22Rv1 (cell line): ENCODE data around the gene PTPN21.

Experiments used
- H3K27ac ChIP-seq: fragments of 450-650 bp; 2 replicates; pipeline ENCODE4 v1.5.1; 2017
- CTCF ChIP-seq: fragments of 450-650 bp; IDR thresholded peaks from 2 replicates; pipeline ENCODE4 v1.5.1; 2017; ENCODE audit warnings: mild to moderate bottlenecking
- ZFX ChIP-seq: fragments of 450-650 bp; IDR thresholded peaks from 2 replicates; pipeline ENCODE4 v1.6.1; 2017; ENCODE audit warnings: antibody characterized with exemption, borderline replicate concordance

PTPN21 gene

GRCh38 chr14:88592031-88592430 is 37.2 kb upstream of the PTPN21 start:
- H3K27ac ChIP-seq, result no peak overlapping the region
- TF ChIP-seq CTCF (no peak), ZFX (no peak)

- H3K27ac ChIP-seq, result no peak overlapping the region
- TF ChIP-seq ZFX, result no peak
- TF ChIP-seq CTCF, result no peak
Observed at GRCh38 chr14:88590173-88590572, 35.4 kb upstream of the PTPN21 start.

- no peak overlapping the region for H3K27ac ChIP-seq
- no peak for TF ChIP-seq ZFX
- no peak for TF ChIP-seq CTCF
Observed at GRCh38 chr14:88588081-88588480, 33.3 kb upstream of the PTPN21 start.

- H3K27ac ChIP-seq, result no peak overlapping the region
- TF ChIP-seq CTCF, result no peak
- no peak for TF ChIP-seq ZFX
Observed at GRCh38 chr14:88584451-88584850, 29.6 kb upstream of the PTPN21 start.

- no peak overlapping the region for H3K27ac ChIP-seq
- TF ChIP-seq CTCF (no peak), ZFX (no peak)
Observed at GRCh38 chr14:88576222-88576621, 21.4 kb upstream of the PTPN21 start.

- H3K27ac ChIP-seq, result no peak overlapping the region
- TF ChIP-seq CTCF (no peak), ZFX (no peak)
Observed at GRCh38 chr14:88572117-88572516, 17.3 kb upstream of the PTPN21 start.

GRCh38 chr14:88568196-88568595 is 13.4 kb upstream of the PTPN21 start:
- no peak overlapping the region for H3K27ac ChIP-seq
- TF ChIP-seq ZFX, result no peak
- no peak for TF ChIP-seq CTCF
